Activated CD4-positive, alpha-beta T cell treated with anti-CD3 and anti-CD28 coated beads for 36 hours (primary cell): ENCODE measurements around the gene PGM2. TPM values are rescaled to one million over a fixed set of nuclear protein-coding genes. Genes with fewer than 3 reads are reported as not detected.

Source experiments
- ATAC-seq: fragments of 200-7000 bp; cut with Tn5 transposase; one replicate; pipeline ENCODE4 v1.10.0; 2021; ENCODE audit warnings: mild to moderate bottlenecking, moderate library complexity
- CTCF ChIA-PET: fragments of 350-600 bp; sonication (Branson Sonifier 250); formaldehyde crosslinking; loops from one replicate; lab custom pipeline; 2021; ENCODE audit warnings: antibody characterized with exemption; lab: Charles Lee
- POLR2A ChIA-PET: fragments of 350-600 bp; sonication (Branson Sonifier 250); formaldehyde crosslinking; loops from one replicate; lab custom pipeline; 2021; ENCODE audit warnings: antibody characterized with exemption, inconsistent platforms; lab: Charles Lee
- DNase-seq: peaks from one replicate; pipeline ENCODE4 v3.0.0-alpha.2; 2020
- H3K27ac Mint-ChIP-seq: one replicate; pipeline ENCODE4 v1.8.0; 2021; ENCODE audit warnings: mixed read lengths
- H3K27me3 Mint-ChIP-seq: one replicate; pipeline ENCODE4 v1.8.0; 2021; ENCODE audit warnings: mixed read lengths
- H3K36me3 Mint-ChIP-seq: one replicate; pipeline ENCODE4 v1.8.0; 2021; ENCODE audit warnings: low read depth, mixed read lengths
- H3K4me1 Mint-ChIP-seq: one replicate; pipeline ENCODE4 v1.8.0; 2021; ENCODE audit warnings: mixed read lengths
- H3K4me3 Mint-ChIP-seq: one replicate; pipeline ENCODE4 v1.8.0; 2021; ENCODE audit warnings: mild to moderate bottlenecking, moderate library complexity, mixed read lengths
- H3K9me3 Mint-ChIP-seq: one replicate; pipeline ENCODE4 v1.8.0; 2021; ENCODE audit warnings: low read depth, mixed read lengths
- intact Hi-C, 2 experiments: fragments of 100-400 bp; cut with DNase I in 1 of 2; cut with micrococcal nuclease in 1 of 2; formaldehyde crosslinking; loops; one replicate each; pipeline versions ENCODE4 v1.14.2 to v1.15.1; 2022 to 2024; cut with DNase I, micrococcal nuclease
- total RNA-seq, 2 experiments: library from RNA; stranded (reverse); gene quantifications; one replicate each; pipeline ENCODE4 v1.2.3, GENCODE V29; 2021

The PGM2 gene
- total RNA-seq, 2 experiments from 2014 or later = 54.1 to 60.1 TPM

DNA sequence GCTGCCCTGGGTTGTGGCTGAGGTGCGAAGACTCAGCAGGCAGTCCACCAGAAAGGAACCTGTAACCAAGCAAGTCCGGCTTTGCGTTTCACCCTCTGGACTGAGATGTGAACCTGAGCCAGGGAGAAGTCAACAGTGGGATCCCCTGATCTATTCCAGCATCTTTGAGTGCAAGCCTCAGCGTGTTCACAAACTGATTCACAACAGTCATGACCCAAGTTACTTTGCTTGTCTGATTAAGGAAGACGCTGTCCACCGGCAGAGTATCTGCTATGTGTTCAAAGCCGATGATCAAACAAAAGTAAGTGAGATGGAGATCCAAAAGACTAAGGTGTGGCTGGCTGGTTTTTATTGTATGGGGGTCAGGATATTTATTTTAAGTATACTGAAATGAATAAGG lies 75.7 kb downstream of the PGM2 start:
- H3K9me3 Mint-ChIP-seq = no peaks in the 10 kb centered on the region
- CTCF ChIA-PET = interaction anchor here (1.2 kb wide), 1 partner anchor 447 kb away, joined by 4 read pairs; no protein-coding TSS in a partner anchor
- H3K4me1 Mint-ChIP-seq = peaks cover 29% of the 10 kb centered on the region
- no peak for DNase-seq
- POLR2A ChIA-PET = no interaction called here
- intact Hi-C loops = no loop called here
- no peak overlapping the region for H3K27ac Mint-ChIP-seq
- no peaks in the 10 kb centered on the region for H3K27me3 Mint-ChIP-seq
- ATAC-seq = no peak
- peaks cover 19% of the 10 kb centered on the region for H3K36me3 Mint-ChIP-seq
- H3K4me3 Mint-ChIP-seq = no peak overlapping the region

DNA sequence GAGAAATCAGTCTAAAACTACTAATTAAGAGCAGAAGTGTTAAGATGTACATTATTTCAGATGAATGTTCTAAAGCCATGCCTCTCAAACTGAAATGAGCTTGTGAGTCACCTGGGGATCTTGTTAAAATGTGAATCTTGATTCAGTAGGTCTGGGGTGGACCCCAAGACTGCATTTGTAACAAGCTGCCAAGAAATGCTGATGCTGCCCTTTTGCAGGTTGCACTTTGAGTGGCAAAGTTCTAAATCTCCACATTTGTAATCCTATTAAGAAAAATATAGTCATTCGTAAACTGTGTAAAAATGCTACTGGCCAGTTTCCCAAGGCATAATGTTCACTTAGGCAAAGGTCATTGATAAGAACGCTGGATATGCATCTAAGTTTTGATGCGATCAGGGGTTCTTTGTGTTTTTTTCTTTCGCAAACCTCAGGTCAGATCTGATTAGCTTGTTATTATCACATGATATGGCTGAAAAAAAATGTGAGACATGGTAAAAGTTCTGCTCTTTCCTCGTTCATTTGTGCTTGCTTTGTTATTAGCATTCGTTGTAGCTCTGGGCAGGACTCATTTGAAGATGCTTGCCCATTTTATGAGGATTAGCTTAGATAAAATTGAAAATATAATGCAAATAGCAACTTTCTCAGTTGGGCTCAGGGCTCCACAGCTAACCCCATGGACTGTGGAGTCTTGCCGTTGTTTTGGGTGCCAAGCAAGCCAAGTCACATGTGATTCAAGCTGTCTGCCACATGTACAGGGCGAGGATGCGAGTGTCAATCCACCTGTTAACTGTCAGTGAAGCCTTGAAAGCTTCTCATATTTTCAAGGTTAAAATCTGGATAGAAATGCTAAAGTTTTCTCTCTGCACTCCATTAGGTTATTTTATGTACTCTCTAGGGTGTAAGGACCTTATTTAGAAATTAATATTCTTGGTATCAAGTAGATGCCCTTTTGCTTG lies 76.5 kb downstream of the PGM2 start:
- POLR2A ChIA-PET = no interaction called here
- no peak for ATAC-seq

DNA sequence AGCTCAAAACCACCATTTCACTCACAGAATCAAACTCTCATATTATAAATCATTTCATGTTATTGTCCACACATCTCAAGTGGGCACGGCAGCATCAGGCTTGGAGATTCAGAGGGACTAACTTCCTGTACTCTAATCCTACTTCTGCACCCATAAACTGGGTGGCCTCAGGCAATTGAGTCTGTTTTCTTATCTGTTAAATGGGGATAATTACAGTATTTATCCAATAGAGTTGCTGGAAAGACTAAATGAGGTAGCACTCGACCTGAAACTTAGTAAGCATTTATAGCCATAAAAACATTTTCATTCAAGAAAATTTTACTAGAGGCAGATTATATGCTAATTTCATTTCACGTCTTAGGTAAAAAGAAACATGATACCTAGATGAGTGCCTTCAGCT lies 77.4 kb downstream of the PGM2 start:
- H3K27ac Mint-ChIP-seq = no peak overlapping the region
- H3K9me3 Mint-ChIP-seq = no peaks in the 10 kb centered on the region
- POLR2A ChIA-PET = interaction anchor here (0.7 kb wide), 1 partner anchor 17 kb away, joined by 3 read pairs; no protein-coding TSS in a partner anchor
- DNase-seq (no peak), ATAC-seq (no peak)
- CTCF ChIA-PET = no interaction called here
- H3K4me1 Mint-ChIP-seq = peaks cover 36% of the 10 kb centered on the region
- intact Hi-C loops = no loop called here
- no peaks in the 10 kb centered on the region for H3K27me3 Mint-ChIP-seq
- H3K36me3 Mint-ChIP-seq = peaks cover 24% of the 10 kb centered on the region
- H3K4me3 Mint-ChIP-seq = no peak overlapping the region

More for the DNA sequence above, 76.5 kb downstream of the PGM2 start:
- intact Hi-C loops = no loop called here
- no peak overlapping the region for H3K27ac Mint-ChIP-seq
- H3K4me3 Mint-ChIP-seq = no peak overlapping the region
- CTCF ChIA-PET = interaction anchor here (1.2 kb wide), 1 partner anchor 448 kb away, joined by 4 read pairs; no protein-coding TSS in a partner anchor
- DNase-seq = no peak
- H3K4me1 Mint-ChIP-seq = peaks cover 32% of the 10 kb centered on the region
- H3K27me3 Mint-ChIP-seq = no peaks in the 10 kb centered on the region
- H3K36me3 Mint-ChIP-seq = peaks cover 19% of the 10 kb centered on the region
- H3K9me3 Mint-ChIP-seq = no peaks in the 10 kb centered on the region

DNA sequence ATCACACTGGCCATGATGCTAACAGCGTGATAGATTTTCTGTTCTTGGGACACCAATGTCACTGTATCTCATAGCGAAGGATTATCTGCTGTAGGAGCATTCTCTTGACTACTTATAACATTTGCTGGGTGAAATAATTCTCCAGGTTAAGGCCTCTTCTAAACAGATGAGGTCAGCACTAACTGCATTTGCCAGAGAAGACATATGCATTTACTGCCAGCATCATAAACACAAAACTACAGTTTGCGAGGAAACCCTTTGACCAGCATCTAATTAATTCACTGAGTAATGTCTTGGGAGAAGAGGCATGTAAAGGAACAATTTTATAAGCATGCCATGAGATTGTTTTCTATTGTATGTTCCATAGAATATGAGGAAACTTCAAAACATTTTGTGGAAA lies 78.3 kb downstream of the PGM2 start:
- no peaks in the 10 kb centered on the region for H3K9me3 Mint-ChIP-seq
- H3K36me3 Mint-ChIP-seq = peaks cover 21% of the 10 kb centered on the region
- intact Hi-C loops = no loop called here
- no peak overlapping the region for H3K27ac Mint-ChIP-seq
- H3K4me1 Mint-ChIP-seq = peaks cover 36% of the 10 kb centered on the region
- ChIA-PET POLR2A (no interaction called here), CTCF (no interaction called here)
- DNase-seq = no peak
- no peak for ATAC-seq
- H3K27me3 Mint-ChIP-seq = no peaks in the 10 kb centered on the region
- no peak overlapping the region for H3K4me3 Mint-ChIP-seq

DNA sequence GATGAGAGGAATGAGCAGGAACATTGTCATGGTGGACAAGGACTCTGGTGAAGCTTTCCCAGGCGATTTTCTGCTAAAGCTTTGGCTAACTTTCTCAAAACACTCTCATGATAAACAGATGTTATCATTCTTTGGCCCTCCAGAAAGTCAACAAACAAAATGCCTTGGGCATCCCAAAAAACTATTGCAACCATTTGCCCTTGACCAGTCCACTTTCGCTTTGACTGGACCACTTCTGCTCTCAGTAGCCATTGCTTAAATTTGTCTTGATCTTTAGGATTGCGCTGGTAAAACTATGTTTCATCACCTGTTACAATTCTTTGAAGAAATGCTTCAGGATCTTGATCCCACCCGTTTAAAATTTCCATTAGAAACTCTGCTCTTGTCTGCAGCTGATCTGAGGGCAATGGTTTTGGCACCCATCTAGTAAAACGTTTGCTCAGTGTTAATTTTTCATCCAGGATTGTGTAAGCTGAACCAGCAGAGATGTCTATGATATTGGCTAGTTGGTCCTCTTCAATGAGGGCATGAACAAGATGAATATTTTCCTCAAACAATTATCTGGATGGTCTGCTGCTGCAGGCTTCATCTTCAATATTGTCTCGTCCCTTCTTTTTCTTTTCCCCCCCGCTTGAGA lies 79.2 kb downstream of the PGM2 start:
- Mint-ChIP-seq H3K36me3 (peaks cover 18% of the 10 kb centered on the region), H3K4me1 (peaks cover 33% of the 10 kb centered on the region), H3K4me3 (no peak overlapping the region), H3K9me3 (no peaks in the 10 kb centered on the region), H3K27ac (no peak overlapping the region), H3K27me3 (no peaks in the 10 kb centered on the region)
- CTCF ChIA-PET = no interaction called here
- intact Hi-C loops = no loop called here
- DNase-seq (no peak), ATAC-seq (no peak)
- POLR2A ChIA-PET = no interaction called here

DNA sequence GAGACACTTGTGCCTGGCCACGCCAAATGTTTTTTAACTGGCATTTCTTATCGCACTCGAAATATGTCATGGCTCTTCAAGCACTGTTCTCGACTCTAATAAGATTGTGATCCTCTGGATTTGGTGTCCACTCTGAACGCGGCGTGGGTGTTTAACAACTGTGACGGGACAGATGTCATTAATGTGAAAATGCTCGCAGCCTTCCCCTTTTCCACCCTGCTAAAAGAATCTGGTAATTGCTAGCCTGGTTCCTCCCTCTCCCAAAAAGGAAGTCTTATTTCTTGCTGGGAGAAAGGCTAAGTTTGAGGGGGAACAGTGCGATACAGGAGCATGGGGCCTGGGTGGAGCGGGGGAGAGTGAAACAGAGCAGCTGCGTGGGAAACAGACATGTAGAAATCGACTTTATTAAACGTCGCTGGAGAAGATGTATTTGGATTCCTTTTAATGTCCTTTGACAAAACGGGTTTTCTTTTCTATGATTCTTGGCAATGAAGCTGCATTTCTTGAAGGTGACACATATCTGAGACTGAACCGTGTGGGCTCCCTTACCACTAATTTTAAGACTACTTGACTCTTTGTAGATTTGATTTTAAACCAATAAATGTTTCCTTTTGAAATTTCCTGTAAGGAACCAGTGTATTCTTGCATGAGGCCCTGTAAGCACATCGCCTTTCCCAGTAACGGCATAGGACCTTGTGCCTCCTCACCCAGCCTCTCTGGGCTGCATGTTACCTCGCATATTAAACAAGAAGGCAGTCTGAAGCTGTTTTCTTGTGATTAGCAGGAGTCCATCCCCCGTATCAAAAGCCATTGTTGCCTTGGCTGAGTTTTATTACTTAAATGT lies 82.2 kb downstream of the PGM2 start:
- ATAC-seq = no peak

DNA sequence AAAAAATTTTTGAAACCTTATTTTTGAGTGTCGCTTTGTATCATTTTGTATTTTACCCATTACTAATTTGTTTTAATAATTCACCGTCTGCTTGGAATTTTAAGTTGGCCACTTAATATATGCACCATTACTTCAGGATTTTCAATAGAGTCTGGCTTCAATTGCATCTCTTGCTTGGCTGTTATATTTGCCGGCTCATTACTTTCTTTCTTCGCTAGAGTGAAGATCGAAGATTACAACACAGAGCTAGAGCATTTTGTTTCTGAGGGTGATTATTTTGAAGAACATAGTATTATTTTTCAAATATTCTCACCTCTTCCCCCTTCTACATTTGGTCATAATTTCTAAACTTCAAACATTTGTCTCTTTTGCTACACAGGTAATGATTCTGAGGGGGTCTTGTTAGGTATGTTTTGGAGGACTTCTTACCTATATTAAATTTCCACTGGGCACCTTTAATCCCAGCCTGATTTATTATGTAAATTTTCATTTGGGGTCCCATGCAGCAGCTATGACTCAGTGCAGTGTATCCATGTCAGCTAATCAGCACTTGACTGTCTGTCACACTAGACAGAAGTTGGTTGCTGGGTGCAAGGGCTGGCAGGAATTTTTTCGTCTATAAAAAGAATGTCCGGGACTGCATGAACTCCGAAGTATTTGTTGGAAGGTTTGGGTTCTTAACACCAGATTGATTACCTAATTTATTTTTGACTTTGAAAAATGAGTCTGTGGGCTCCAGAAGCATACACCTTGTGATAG lies 83.0 kb downstream of the PGM2 start:
- Mint-ChIP-seq H3K27ac (no peak overlapping the region), H3K36me3 (peaks cover 12% of the 10 kb centered on the region), H3K27me3 (no peaks in the 10 kb centered on the region), H3K4me3 (no peak overlapping the region), H3K4me1 (peaks cover 27% of the 10 kb centered on the region), H3K9me3 (no peaks in the 10 kb centered on the region)
- DNase-seq (no peak), ATAC-seq (no peak)
- POLR2A ChIA-PET = interaction anchor here (1.0 kb wide), 1 partner anchor 18 kb away, joined by 3 read pairs; no protein-coding TSS in a partner anchor
- CTCF ChIA-PET = interaction anchor here (0.8 to 1.5 kb wide), 2 partner anchors 26 to 69 kb away, joined by 3 read pairs; no protein-coding TSS in a partner anchor
- intact Hi-C loops = no loop called here

More for the DNA sequence above, 82.2 kb downstream of the PGM2 start:
- Mint-ChIP-seq H3K27me3 (no peaks in the 10 kb centered on the region), H3K27ac (peak overlapping the region; percentile 35), H3K9me3 (no peaks in the 10 kb centered on the region), H3K4me1 (peaks cover 27% of the 10 kb centered on the region), H3K4me3 (no peak overlapping the region), H3K36me3 (peaks cover 13% of the 10 kb centered on the region)
- CTCF ChIA-PET = no interaction called here
- no peak for DNase-seq
- intact Hi-C loops = no loop called here
- POLR2A ChIA-PET = interaction anchor here (1.0 kb wide), 1 partner anchor 17 kb away, joined by 3 read pairs; no protein-coding TSS in a partner anchor

DNA sequence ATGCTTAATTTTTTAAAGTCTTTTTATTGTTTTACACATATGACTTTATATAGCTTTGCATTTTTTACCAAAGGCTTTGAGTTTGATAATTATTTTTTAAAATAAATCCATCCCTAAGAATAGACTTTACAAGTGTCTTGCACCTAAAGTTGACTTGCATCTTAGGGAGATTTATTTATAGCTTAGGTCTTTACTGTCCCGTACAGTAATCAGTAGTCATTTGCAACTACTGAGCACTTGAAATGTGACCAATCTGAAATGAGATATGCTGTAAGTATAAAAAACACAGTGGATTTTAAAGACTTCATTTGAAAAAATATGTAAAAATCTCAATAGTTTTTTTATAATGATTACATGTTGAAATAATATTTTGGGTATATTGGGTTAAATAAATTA lies 83.6 kb downstream of the PGM2 start:
- ATAC-seq = no peak
- ChIA-PET CTCF (interaction anchor here (0.8 to 1.5 kb wide), 2 partner anchors 27 to 69 kb away, joined by 3 read pairs; no protein-coding TSS in a partner anchor), POLR2A (no interaction called here)

More for the DNA sequence above, 83.6 kb downstream of the PGM2 start:
- Mint-ChIP-seq H3K9me3 (no peaks in the 10 kb centered on the region), H3K27ac (no peak overlapping the region), H3K36me3 (peaks cover 12% of the 10 kb centered on the region), H3K27me3 (no peaks in the 10 kb centered on the region), H3K4me1 (peaks cover 27% of the 10 kb centered on the region), H3K4me3 (no peak overlapping the region)
- DNase-seq = no peak
- intact Hi-C loops = no loop called here
